Stomach (tissue), 9 donors: ENCODE measurements around the gene DHX57. TPM values are rescaled to one million over a fixed set of nuclear protein-coding genes. Genes with fewer than 3 reads are reported as not detected.

Source experiments
- DNase-seq, 2 donors: peaks; one replicate each; pipeline versions ENCODE4 v3.0.0 to v3.0.0-alpha.2; 2013 to 2019
- H3K27ac ChIP-seq, 5 donors: fragments of 200-600 bp in 4 of 5; sonication (generic) in 4 of 5; one replicate each; pipeline ENCODE4 v1.5.1; 2013 to 2019; ENCODE audit warnings: mild to moderate bottlenecking in 1 of 5, moderate library complexity in 1 of 5
- H3K27me3 ChIP-seq, 3 donors: fragments of 200-600 bp; sonication (generic); one replicate each; pipeline ENCODE4 v1.5.1; 2017 to 2019; ENCODE audit warnings: mixed run types in 1 of 3
- H3K36me3 ChIP-seq, 4 donors: fragments of 200-600 bp; sonication (generic); 1 replicate in 3 of 4; 2 replicates in 1 of 4; pipeline ENCODE4 v1.5.1; 2016 to 2019
- H3K4me1 ChIP-seq, 4 donors: fragments of 200-600 bp; sonication (generic); one replicate each; pipeline ENCODE4 v1.5.1; 2016 to 2019
- H3K4me3 ChIP-seq, 4 donors: fragments of 200-600 bp; sonication (generic) in 3 of 4; one replicate each; pipeline ENCODE4 v1.5.1; 2016 to 2019; ENCODE audit warnings: mild to moderate bottlenecking in 1 of 4
- H3K9me3 ChIP-seq, 4 donors: fragments of 200-600 bp; sonication (generic); one replicate each; pipeline ENCODE4 v1.5.1; 2016 to 2019
- CTCF ChIP-seq, 7 experiments: fragments of 450-650 bp in 4 of 7; fragments of 200-600 bp in 3 of 7; sonication (generic) in 3 of 7; IDR thresholded peaks; one replicate each; pipeline ENCODE4 v1.5.1; 2016 to 2019; ENCODE audit warnings: antibody characterized with exemption in 7 of 7, control low read depth in 2 of 7, mild to moderate bottlenecking in 1 of 7
- EP300 ChIP-seq: sonication (generic); formaldehyde crosslinking; IDR thresholded peaks from one replicate; pipeline ENCODE4 v1.6.1; 2017; ENCODE audit warnings: antibody characterized with exemption
- POLR2A ChIP-seq, 4 donors: fragments of 450-650 bp; IDR thresholded peaks; one replicate each; pipeline ENCODE4 v1.6.1; 2016; ENCODE audit warnings: antibody characterized with exemption in 4 of 4, control low read depth in 2 of 4, mild to moderate bottlenecking in 1 of 4, moderate library complexity in 1 of 4
- POLR2AphosphoS5 ChIP-seq, 3 donors: sonication (generic); formaldehyde crosslinking; IDR thresholded peaks; one replicate each; pipeline ENCODE4 v1.6.1; 2016; ENCODE audit warnings: antibody characterized with exemption in 3 of 3
- WGBS, 5 donors: extraction: QIAGEN DNeasy Blood & Tissue Kit in 3 of 5; methylation state at CpG; one replicate each; pipeline versions ENCODE4 v1.1.5 to v1.1.7; 2013 to 2018; 5-methylcytosine and 5-hydroxymethylcytosine counted together
- intact Hi-C: fragments of 100-400 bp; cut with DNase I; formaldehyde crosslinking; loops from one replicate; pipeline ENCODE4 v1.15.1; 2023; ENCODE audit warnings: low total_unique reads
- polyA plus RNA-seq, 3 donors: library from polyadenylated mRNA; stranded (reverse); fragments of 200-250 nt; gene quantifications; one replicate each; pipeline ENCODE4 v1.2.3, GENCODE V29; 2013
- total RNA-seq, 5 donors: library from RNA; depleted of rRNA; stranded (reverse); fragments of >200 nt; gene quantifications; one replicate each; pipeline versions ENCODE4 v1.1.0 to v1.2.3, GENCODE V29; 2014 to 2016
- donor health status: healthy with polysubstance abuse.
- donor health status: Bipolar disorder and iron deficiency.
- donor health status: healthy.

The DHX57 gene
- total and polyA plus RNA-seq, 8 donors, result 4.1 to 29.9 (median 13.9) TPM

GRCh38 chr2:38776531-38776930, 99.2 kb downstream of the DHX57 start:
- no peak for DNase-seq
- TF ChIP-seq POLR2A (IDR thresholded peaks at IDR 0.05) (no peak), EP300 (no peak), POLR2AphosphoS5 (IDR thresholded peaks at IDR 0.05) (no peak), CTCF (IDR thresholded peaks at IDR 0.05) (no peak)
- Histone ChIP-seq H3K4me1 (peaks cover 7 to 18% (median 13%) of the 10 kb centered on the region in 4 donors), H3K36me3 (peaks cover 2 to 17% (median 14%) of the 10 kb centered on the region in 4 donors), H3K9me3 (no peaks in the 10 kb centered on the region), H3K27ac (no peak overlapping the region), H3K4me3 (no peak overlapping the region), H3K27me3 (no peaks in the 10 kb centered on the region)
- intact Hi-C loops, result no loop called here
- 79 to 86% (median 84%) methylated on average over 13 of the region's 13 CpGs for WGBS, 5 donors

- intact Hi-C loops, result no loop called here
- WGBS, 5 donors, result 79 to 83% (median 82%) methylated on average over 7 of the region's 7 CpGs
- peaks cover 0 to 11% (median 7%) of the 10 kb centered on the region in 4 donors for H3K36me3 ChIP-seq
These were observed 99.9 kb downstream of the DHX57 start for GRCh38 chr2:38775921-38776225.

GRCh38 chr2:38775097-38775920, 100.4 kb downstream of the DHX57 start:
- no peaks in the 10 kb centered on the region for H3K9me3 ChIP-seq
- WGBS, 5 donors, result 85 to 86% (median 86%) methylated on average over 17 of the region's 17 CpGs
- H3K27ac ChIP-seq, result no peak overlapping the region
- H3K4me3 ChIP-seq, result no peak overlapping the region
- H3K4me1 ChIP-seq, result peaks cover 7 to 18% (median 13%) of the 10 kb centered on the region in 4 donors
- intact Hi-C loops, result no loop called here
- H3K27me3 ChIP-seq, result no peaks in the 10 kb centered on the region
- peaks cover 0 to 5% (median 2%) of the 10 kb centered on the region in 4 donors for H3K36me3 ChIP-seq
- no peak for DNase-seq
- TF ChIP-seq POLR2A (IDR thresholded peaks at IDR 0.05), result no peak
- no peak for TF ChIP-seq CTCF (IDR thresholded peaks at IDR 0.05)

More at GRCh38 chr2:38775921-38776225, 99.9 kb downstream of the DHX57 start:
- Histone ChIP-seq H3K4me3 (no peak overlapping the region), H3K27me3 (no peaks in the 10 kb centered on the region), H3K9me3 (no peaks in the 10 kb centered on the region), H3K4me1 (peaks cover 7 to 18% (median 13%) of the 10 kb centered on the region in 4 donors), H3K27ac (no peak overlapping the region)
- TF ChIP-seq POLR2A (IDR thresholded peaks at IDR 0.05), result no peak
- no peak for TF ChIP-seq POLR2AphosphoS5 (IDR thresholded peaks at IDR 0.05)
- TF ChIP-seq EP300, result no peak
- no peak for TF ChIP-seq CTCF (IDR thresholded peaks at IDR 0.05)
- DNase-seq, result no peak

GRCh38 chr2:38771632-38772031, 104.1 kb downstream of the DHX57 start:
- Histone ChIP-seq H3K27ac (no peak overlapping the region), H3K4me3 (no peak overlapping the region), H3K27me3 (no peaks in the 10 kb centered on the region), H3K9me3 (no peaks in the 10 kb centered on the region), H3K36me3 (no peaks in the 10 kb centered on the region), H3K4me1 (peaks cover 0 to 5% (median 0%) of the 10 kb centered on the region in 4 donors)
- DNase-seq, result no peak
- intact Hi-C loops, result no loop called here
- TF ChIP-seq POLR2A (IDR thresholded peaks at IDR 0.05) (no peak), POLR2AphosphoS5 (IDR thresholded peaks at IDR 0.05) (no peak), CTCF (IDR thresholded peaks at IDR 0.05) (no peak), EP300 (no peak)
- WGBS, 5 donors, result 55 to 67% (median 62%) methylated on average over 5 of the region's 5 CpGs
